Stomach (tissue), 9 donors: ENCODE data around the gene NOP10. TPM values are rescaled to one million over a fixed set of nuclear protein-coding genes. Genes with fewer than 3 reads are reported as not detected.
"Not testable (repeated sequence)": the region's sequence is repeated elsewhere in the genome, so short reads cannot be mapped to it uniquely, and the experiment has no call there.

ENCODE experiments used
- DNase-seq, 2 donors: peaks; one replicate each; pipeline versions ENCODE4 v3.0.0 to v3.0.0-alpha.2; 2013 to 2019
- H3K27ac ChIP-seq, 5 donors: fragments of 200-600 bp in 4 of 5; sonication (generic) in 4 of 5; one replicate each; pipeline ENCODE4 v1.5.1; 2013 to 2019; ENCODE audit warnings: mild to moderate bottlenecking in 1 of 5, moderate library complexity in 1 of 5
- H3K27me3 ChIP-seq, 3 donors: fragments of 200-600 bp; sonication (generic); one replicate each; pipeline ENCODE4 v1.5.1; 2017 to 2019; ENCODE audit warnings: mixed run types in 1 of 3
- H3K36me3 ChIP-seq, 4 donors: fragments of 200-600 bp; sonication (generic); 1 replicate in 3 of 4; 2 replicates in 1 of 4; pipeline ENCODE4 v1.5.1; 2016 to 2019
- H3K4me1 ChIP-seq, 4 donors: fragments of 200-600 bp; sonication (generic); one replicate each; pipeline ENCODE4 v1.5.1; 2016 to 2019
- H3K4me3 ChIP-seq, 4 donors: fragments of 200-600 bp; sonication (generic) in 3 of 4; one replicate each; pipeline ENCODE4 v1.5.1; 2016 to 2019; ENCODE audit warnings: mild to moderate bottlenecking in 1 of 4
- H3K9me3 ChIP-seq, 4 donors: fragments of 200-600 bp; sonication (generic); one replicate each; pipeline ENCODE4 v1.5.1; 2016 to 2019
- CTCF ChIP-seq, 7 experiments: fragments of 450-650 bp in 4 of 7; fragments of 200-600 bp in 3 of 7; sonication (generic) in 3 of 7; IDR thresholded peaks; one replicate each; pipeline ENCODE4 v1.5.1; 2016 to 2019; ENCODE audit warnings: antibody characterized with exemption in 7 of 7, control low read depth in 2 of 7, mild to moderate bottlenecking in 1 of 7
- EP300 ChIP-seq: sonication (generic); formaldehyde crosslinking; IDR thresholded peaks from one replicate; pipeline ENCODE4 v1.6.1; 2017; ENCODE audit warnings: antibody characterized with exemption
- POLR2A ChIP-seq, 4 donors: fragments of 450-650 bp; IDR thresholded peaks; one replicate each; pipeline ENCODE4 v1.6.1; 2016; ENCODE audit warnings: antibody characterized with exemption in 4 of 4, control low read depth in 2 of 4, mild to moderate bottlenecking in 1 of 4, moderate library complexity in 1 of 4
- POLR2AphosphoS5 ChIP-seq, 3 donors: sonication (generic); formaldehyde crosslinking; IDR thresholded peaks; one replicate each; pipeline ENCODE4 v1.6.1; 2016; ENCODE audit warnings: antibody characterized with exemption in 3 of 3
- WGBS, 5 donors: extraction: QIAGEN DNeasy Blood & Tissue Kit in 3 of 5; methylation state at CpG; one replicate each; pipeline versions ENCODE4 v1.1.5 to v1.1.7; 2013 to 2018; 5-methylcytosine and 5-hydroxymethylcytosine counted together
- intact Hi-C: fragments of 100-400 bp; cut with DNase I; formaldehyde crosslinking; loops from one replicate; pipeline ENCODE4 v1.15.1; 2023; ENCODE audit warnings: low total_unique reads
- polyA plus RNA-seq, 3 donors: library from polyadenylated mRNA; stranded (reverse); fragments of 200-250 nt; gene quantifications; one replicate each; pipeline ENCODE4 v1.2.3, GENCODE V29; 2013
- total RNA-seq, 5 donors: library from RNA; depleted of rRNA; stranded (reverse); fragments of >200 nt; gene quantifications; one replicate each; pipeline versions ENCODE4 v1.1.0 to v1.2.3, GENCODE V29; 2014 to 2016
- donor health status: healthy with polysubstance abuse.
- donor health status: Bipolar disorder and iron deficiency.
- donor health status: healthy.

The NOP10 gene
- total and polyA plus RNA-seq, 8 donors = 2.9 to 388 (median 196) TPM

GRCh38 chr15:34355241-34355640 is 12.3 kb upstream of the NOP10 start:
- intact Hi-C loops = no loop called here
- DNase-seq = no peak
- H3K9me3 ChIP-seq = no peaks in the 10 kb centered on the region
- 87 to 90% (median 88%) methylated on average over 9 of the region's 9 CpGs for WGBS, 5 donors
- H3K4me3 ChIP-seq = no peak overlapping the region
- no peak overlapping the region for H3K27ac ChIP-seq
- TF ChIP-seq POLR2A (IDR thresholded peaks at IDR 0.05) (no peak), POLR2AphosphoS5 (IDR thresholded peaks at IDR 0.05) (no peak), EP300 (no peak), CTCF (IDR thresholded peaks at IDR 0.05) (no peak)
- H3K4me1 ChIP-seq = peaks cover 0 to 9% (median 2%) of the 10 kb centered on the region in 4 donors
- H3K27me3 ChIP-seq = no peaks in the 10 kb centered on the region
- H3K36me3 ChIP-seq = peaks cover 10 to 72% (median 67%) of the 10 kb centered on the region in 4 donors

- Histone ChIP-seq H3K36me3 (peaks cover 3 to 62% (median 57%) of the 10 kb centered on the region in 4 donors), H3K9me3 (no peaks in the 10 kb centered on the region), H3K4me3 (no peak overlapping the region), H3K27ac (no peak overlapping the region), H3K4me1 (peaks cover 0 to 4% (median 0%) of the 10 kb centered on the region in 4 donors), H3K27me3 (no peaks in the 10 kb centered on the region)
- intact Hi-C loops = no loop called here
- 93 to 99% (median 95%) methylated on average over 7 of the region's 7 CpGs for WGBS, 5 donors
- no peak for TF ChIP-seq POLR2AphosphoS5 (IDR thresholded peaks at IDR 0.05)
- no peak for TF ChIP-seq POLR2A (IDR thresholded peaks at IDR 0.05)
- no peak for TF ChIP-seq EP300
- TF ChIP-seq CTCF (IDR thresholded peaks at IDR 0.05) = no peak
- no peak for DNase-seq
Observed at GRCh38 chr15:34354286-34354685, 11.3 kb upstream of the NOP10 start.

GRCh38 chr15:34353627-34354026 is 10.7 kb upstream of the NOP10 start:
- no peaks in the 10 kb centered on the region for H3K4me1 ChIP-seq
- WGBS, 5 donors = 67 to 81% (median 70%) methylated on average over 2 of the region's 2 CpGs
- no peak overlapping the region for H3K27ac ChIP-seq
- peaks cover 3 to 56% (median 50%) of the 10 kb centered on the region in 4 donors for H3K36me3 ChIP-seq
- intact Hi-C loops = no loop called here
- no peak for DNase-seq
- H3K9me3 ChIP-seq = no peaks in the 10 kb centered on the region
- TF ChIP-seq EP300 (no peak), CTCF (IDR thresholded peaks at IDR 0.05) (no peak), POLR2AphosphoS5 (IDR thresholded peaks at IDR 0.05) (no peak), POLR2A (IDR thresholded peaks at IDR 0.05) (no peak)
- H3K4me3 ChIP-seq = no peak overlapping the region
- H3K27me3 ChIP-seq = no peaks in the 10 kb centered on the region

- H3K4me3 ChIP-seq, intact Hi-C loops: not testable (repeated sequence)
- WGBS, 5 donors = 92 to 99% (median 96%) methylated on average over 10 to 12 of the region's 12 CpGs
Observed at GRCh38 chr15:34352996-34353395, 10.1 kb upstream of the NOP10 start.

GRCh38 chr15:34349769-34350168 is 6.8 kb upstream of the NOP10 start:
- intact Hi-C loops = loop anchor here (10.0 kb wide), 1 partner anchor 235 kb away; the partner anchor contains the start of gene GOLGA8B
- 84 to 90% (median 89%) methylated on average over 4 of the region's 4 CpGs for WGBS, 5 donors
- Histone ChIP-seq H3K4me3 (no peak overlapping the region), H3K9me3 (no peaks in the 10 kb centered on the region), H3K4me1 (no peaks in the 10 kb centered on the region), H3K27ac (no peak overlapping the region), H3K27me3 (no peaks in the 10 kb centered on the region), H3K36me3 (peaks cover 0 to 17% (median 12%) of the 10 kb centered on the region in 4 donors)
- TF ChIP-seq CTCF (IDR thresholded peaks at IDR 0.05) (no peak), EP300 (no peak), POLR2AphosphoS5 (IDR thresholded peaks at IDR 0.05) (no peak), POLR2A (IDR thresholded peaks at IDR 0.05) (no peak)
- DNase-seq = no peak

More at GRCh38 chr15:34352996-34353395, 10.1 kb upstream of the NOP10 start:
- H3K36me3 ChIP-seq = peaks cover 3 to 49% (median 44%) of the 10 kb centered on the region in 4 donors
- H3K27ac ChIP-seq, DNase-seq, H3K9me3 ChIP-seq, H3K4me1 ChIP-seq, H3K27me3 ChIP-seq: not testable (repeated sequence)
